SKM-1 treated with dmso at 0.1 percent for 144 hours (cell line): ENCODE results near the gene EXOC6B.
A peak's percentile ranks its signal among the peaks of the same experiment; 100 is the strongest.

Experiments
- DNase-seq: peaks from one replicate; lab custom pipeline; 2025; ENCODE audit not compliant: unreplicated experiment; lab: John Stamatoyannopoulos, UW

EXOC6B gene

DNA sequence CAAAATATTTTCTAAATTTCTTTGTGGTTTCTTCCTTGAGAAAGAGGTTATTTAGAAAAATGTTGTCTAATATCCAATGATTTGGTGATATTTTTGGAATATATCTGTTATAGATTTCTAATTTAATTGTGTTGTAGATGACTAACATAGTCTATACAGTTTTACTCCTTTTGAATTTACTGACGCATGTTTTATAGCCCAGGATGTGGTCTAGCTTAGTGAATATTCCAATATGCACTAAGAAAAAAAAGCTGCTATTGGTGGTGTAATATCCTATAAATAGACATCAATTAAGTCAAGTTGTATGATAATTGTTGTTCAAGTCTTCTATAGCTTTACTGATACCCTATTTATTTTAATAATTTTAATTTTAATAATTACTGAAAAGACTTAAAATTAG lies 437.6 kb downstream of the EXOC6B start:
- no peak for DNase-seq

DNA sequence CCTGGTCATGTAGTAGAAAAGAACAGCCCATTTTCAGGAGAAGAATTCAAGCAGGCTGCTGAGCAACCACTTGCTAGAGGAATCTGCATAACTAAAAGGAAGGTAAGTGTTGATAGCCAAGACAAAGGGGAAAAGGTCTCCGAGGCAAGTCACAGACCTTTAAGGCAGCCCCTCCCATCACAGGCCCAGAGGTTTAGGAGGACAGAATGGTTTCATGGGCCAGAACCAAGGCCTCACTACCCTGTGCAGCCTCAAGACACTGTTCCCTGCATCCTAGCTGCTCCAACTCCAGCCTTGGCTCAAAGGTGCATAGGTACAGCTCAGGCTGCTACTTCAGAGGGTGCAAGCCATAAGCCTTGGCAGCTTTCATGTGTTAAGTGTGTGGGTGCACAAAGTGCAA lies 439.5 kb downstream of the EXOC6B start:
- DNase-seq: no peak

DNA sequence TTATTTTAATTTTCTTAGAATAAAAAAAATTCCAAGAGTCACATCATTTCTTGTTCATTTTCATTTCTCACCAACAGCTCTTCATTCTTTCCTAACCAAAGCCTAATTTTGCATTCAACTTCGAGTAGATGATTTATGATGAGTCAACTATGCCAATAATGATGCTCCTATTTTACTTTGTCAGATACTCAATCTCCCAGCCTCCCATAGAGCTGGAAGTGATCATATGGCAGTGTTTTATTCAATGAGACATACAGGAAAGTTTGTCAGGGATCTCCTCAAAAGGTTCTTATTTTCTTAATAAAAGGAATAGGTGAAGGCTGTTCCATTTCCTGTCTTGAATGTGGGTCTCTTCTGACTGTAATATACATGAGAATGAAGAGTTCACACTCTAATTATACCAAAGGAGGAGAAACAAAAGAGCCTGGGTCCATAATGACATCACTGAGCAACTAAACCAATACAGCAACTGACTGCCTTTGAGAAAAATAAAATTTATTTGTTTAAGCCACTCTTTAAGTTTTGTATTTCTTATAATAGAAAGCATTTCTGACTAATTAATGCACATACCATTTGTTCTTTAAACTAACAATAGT lies 447.0 kb downstream of the EXOC6B start:
- no peak for DNase-seq

DNA sequence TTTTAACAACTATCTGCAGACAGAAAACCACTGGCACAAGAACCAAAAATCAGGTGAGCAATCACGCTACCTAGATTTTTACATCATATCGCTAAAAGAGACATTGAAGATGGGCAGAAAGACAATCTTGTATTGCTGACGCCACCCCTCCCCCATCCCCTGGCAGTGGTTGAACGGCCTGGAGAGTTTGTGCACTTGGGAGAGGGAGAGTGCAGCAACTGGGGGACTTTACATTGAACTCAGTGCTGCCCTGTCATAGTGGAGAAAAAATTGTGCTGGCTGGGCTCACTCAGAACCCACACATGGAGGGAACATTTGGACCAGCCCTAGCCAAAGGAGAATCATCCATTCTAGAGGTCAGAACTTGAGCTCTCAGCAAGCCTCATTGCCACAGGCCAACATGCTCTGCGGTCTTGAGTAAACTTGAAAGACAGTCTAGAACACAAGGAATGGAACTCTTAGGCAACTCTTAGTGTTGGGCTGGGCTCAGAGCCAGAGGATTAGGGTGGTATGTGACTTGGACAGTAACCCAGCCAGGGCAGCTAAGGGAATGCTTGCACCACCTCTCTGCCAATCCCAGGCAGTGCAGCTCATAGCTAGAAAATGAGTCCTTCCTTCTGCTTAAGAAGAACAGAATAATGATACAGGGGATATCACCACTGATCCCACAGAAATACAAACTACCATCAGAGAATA lies 458.2 kb downstream of the EXOC6B start:
- DNase-seq: no peak

DNA sequence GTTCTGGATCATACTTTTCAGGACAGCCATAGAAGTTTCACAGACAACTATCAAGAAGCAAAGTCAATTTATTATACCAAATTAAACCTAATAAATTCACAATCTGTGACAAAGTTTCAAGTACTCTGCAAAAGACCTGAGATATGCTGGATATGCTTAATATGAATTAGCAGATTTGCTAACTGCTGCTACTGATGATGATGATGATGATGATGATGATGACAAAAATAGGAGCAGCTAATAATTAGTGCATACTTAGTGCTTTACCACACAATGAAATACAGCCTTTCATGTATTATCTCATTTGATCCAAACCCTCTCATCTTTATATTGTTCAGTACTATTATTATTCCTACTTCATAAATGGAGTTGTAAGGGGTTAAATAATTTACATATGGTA lies 462.4 kb downstream of the EXOC6B start:
- no peak for DNase-seq

DNA sequence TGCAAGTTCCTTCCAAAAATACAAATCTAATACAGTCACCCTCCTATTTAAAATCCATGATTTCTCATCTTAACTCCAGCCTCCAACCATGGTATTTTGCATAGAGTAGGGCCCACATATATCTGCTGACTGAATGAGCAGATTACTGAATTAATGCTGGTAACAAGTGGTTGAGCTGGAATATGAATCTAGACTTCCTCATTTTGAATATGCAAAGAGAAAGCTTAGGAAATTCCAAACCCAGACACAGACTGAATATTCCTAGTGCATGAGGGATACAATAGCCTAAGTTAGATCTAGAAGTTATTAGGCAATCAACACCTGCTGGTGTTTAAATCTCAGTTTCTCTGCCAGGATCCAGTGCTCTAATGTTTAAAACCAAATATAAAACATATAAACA lies 463.1 kb downstream of the EXOC6B start:
- DNase-seq: no peak

DNA sequence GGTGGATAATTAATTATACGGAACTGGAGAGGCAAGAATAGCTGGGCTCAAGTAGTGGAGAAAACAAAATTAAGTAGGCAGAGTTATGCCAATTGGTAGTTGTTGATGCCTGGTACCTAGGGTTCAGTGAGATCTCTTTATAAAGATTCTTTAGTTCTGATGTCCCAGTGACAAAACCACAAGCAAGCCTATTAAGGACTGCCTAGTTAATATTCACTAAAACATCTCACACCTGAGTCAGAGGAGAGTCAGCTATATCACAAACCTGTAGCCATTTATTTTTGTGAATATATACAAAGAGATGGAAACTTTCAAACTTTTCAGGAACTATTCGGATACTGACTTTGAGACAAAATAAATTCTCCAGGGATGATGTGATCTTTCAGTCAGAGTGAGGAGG lies 464.3 kb downstream of the EXOC6B start:
- no peak for DNase-seq

DNA sequence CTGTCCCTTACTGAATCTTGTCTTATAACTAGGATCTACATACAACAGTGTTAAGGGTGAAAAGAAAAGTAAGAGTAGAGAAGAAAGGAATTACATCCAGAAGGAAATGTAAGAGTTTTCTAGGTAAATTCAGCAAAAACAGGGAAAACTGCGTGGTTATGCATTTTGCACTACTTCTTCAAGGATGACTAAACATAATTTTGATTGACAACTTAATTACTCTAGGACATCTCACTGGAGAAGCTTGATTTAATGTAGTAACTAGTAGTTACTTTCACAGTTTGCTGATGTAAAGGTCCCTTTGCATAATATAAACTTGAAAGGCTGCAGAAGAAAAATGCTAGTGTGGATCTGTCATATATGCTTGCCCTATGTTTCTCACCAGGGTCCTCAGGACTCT lies 464.8 kb downstream of the EXOC6B start:
- DNase-seq: no peak

DNA sequence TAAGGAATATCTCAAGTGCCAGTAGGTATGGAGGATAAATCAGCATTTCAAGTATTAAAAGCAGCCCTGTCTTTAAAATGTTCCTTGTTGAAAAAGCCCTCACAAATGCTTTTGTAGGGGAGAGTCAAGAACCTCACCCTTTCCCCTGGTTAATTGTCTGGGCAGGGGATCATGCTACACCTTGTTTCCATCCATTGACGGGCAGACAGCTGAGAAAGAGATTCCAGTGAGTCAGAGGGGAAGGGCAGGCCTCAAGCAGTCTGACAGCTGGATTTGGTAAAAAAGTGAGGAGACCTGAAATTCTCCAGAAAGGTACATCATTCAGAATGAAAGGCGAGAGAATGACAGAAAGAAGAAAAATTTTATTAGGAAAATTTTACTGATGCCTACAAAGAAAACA lies 475.0 kb downstream of the EXOC6B start:
- DNase-seq: no peak

DNA sequence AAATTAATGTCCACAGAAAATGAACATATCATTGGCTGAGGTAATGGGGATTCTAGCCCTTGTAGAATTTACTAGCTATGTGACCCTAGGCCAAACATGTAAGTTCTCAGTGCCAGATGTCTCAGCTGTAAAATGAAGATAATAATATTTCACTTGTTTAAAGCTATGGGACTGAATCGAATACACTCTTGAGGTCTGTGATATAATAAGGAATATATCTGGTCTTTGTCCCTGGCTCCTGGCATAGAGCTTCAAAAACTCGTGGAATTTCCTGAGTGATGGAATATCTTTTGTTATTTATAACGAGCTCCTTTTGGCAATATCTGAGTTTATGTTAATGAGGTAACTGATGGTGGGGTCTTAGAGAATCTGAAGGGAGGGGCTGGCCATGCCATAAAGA lies 476.8 kb downstream of the EXOC6B start:
- DNase-seq: no peak

DNA sequence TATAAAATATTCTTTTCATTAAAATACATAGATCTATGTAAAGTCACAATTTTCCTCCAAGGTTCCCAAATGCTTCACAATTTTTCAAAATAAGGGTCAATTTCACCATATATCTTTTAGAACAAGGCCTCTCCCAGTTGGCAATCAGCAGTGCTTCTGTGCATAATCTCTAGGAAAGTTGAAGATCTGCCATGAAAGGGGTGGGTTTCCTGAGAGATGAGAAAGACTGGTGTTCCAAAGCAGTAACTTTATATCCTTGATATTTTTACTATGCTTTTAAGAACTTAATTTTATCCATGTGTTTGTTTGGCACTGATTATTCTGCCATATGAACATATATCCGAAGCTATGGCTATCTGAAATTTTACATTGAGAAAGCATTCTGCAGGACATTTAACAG lies 478.8 kb downstream of the EXOC6B start:
- no peak for DNase-seq

DNA sequence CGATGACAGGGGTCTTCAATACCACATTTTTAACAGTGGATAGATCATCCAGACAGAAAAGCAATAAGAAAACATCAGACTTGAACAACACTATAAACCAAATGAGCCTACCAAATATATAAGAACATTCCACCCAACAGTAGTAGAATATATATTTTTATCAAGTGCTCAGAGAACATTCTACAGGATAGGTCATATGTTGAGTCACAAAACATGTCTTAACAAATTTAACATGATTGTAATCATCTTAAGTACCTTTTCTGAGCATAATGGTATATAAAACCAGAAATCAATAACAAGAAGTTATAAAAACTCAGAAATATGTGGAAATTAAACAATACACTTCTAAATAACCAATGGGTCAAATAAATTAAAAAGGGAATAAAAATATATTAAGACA lies 484.2 kb downstream of the EXOC6B start:
- no peak for DNase-seq

DNA sequence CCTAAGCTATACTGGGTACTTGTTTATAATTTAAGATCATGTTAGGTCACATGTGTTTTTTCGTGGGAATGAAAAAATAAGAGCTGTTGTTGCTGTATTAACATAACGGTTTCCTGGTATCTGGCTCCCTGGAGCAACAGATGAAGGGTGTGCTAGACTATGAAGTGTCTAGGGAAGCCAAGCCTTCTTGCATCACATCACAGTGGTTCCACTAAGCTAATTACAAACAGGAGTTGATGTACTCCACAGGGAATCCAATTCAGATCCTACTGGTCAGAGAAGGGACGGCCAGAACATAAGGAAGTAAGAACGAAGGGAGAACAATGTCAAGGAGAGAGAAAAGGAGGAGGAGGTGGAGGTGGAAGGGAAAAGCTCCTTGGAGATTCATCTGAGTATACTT lies 485.2 kb downstream of the EXOC6B start:
- DNase-seq: no peak

DNA sequence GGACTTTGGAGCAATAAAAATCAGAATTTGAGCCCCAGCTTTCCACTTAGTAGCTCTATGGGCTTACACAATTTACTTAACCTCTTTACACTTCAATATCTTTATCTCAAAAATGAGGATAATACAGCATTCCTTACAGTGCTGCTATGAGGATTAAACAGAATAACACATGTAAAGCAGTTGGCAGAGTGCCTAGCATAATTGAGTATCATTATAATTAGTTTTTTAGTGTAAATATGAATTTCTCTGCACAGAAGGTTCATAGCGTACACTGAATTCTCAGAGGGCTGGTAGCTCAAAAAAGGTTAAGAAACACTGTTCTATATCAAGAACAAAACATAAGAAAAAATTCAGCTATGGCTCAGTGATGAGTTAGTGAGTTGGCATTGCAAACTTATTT lies 487.8 kb downstream of the EXOC6B start:
- no peak for DNase-seq

DNA sequence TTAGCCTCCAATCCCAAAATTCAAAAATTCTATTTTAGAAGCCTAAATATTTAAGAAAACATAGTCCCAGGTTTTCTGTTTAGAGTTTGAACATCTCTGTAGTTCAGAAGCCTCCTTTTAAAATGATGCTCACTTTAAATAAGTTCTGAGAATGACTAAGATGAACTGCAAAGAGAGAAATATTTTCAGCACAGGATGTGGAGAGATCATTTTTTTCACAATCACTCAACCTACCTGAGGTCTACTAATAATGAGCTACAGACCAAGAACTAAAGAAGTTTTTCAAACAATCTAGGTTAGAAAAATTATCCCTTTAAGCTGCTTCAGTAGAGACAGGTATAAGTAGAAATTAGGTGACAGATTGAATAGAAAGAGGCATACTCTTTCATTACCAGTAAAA lies 493.1 kb downstream of the EXOC6B start:
- DNase-seq: no peak

DNA sequence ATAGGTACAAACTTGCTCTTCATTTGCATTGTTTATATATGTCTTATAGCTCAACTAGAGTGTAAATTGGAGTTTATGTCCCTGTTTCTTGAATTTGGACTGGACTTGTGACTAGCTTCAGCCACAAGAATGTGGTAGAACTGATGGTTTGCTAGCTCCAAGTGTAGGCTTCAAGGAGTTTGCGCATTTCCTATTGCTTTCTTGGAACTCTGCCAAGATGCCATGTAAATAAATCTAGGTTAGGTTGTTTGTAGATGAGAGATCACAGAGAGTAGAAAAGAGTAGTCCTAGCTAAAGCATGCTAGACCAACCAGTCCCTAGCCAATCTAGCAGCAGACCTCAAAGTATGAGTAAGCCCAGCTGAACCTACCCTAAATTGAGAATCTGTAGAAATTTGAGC lies 495.2 kb downstream of the EXOC6B start:
- no peak for DNase-seq

DNA sequence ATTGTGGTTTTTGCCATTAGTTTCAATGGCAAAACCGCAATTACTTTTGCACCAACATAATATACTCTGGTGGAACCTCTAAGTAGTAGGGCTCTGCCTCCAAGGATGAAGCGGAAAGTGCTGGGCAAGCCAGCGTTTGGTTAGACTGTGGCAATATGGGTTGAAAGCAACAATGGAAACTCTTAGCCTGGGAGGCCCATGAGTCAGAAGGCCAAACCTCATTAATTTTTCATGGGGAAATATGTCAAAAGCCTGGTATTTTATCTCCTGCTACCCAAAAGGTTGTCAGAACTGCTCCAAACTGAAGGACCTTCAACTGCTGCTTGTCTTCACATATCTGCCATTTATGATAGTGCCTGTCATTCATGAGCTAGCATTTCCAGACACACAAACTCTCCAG lies 499.1 kb downstream of the EXOC6B start:
- DNase-seq: no peak

DNA sequence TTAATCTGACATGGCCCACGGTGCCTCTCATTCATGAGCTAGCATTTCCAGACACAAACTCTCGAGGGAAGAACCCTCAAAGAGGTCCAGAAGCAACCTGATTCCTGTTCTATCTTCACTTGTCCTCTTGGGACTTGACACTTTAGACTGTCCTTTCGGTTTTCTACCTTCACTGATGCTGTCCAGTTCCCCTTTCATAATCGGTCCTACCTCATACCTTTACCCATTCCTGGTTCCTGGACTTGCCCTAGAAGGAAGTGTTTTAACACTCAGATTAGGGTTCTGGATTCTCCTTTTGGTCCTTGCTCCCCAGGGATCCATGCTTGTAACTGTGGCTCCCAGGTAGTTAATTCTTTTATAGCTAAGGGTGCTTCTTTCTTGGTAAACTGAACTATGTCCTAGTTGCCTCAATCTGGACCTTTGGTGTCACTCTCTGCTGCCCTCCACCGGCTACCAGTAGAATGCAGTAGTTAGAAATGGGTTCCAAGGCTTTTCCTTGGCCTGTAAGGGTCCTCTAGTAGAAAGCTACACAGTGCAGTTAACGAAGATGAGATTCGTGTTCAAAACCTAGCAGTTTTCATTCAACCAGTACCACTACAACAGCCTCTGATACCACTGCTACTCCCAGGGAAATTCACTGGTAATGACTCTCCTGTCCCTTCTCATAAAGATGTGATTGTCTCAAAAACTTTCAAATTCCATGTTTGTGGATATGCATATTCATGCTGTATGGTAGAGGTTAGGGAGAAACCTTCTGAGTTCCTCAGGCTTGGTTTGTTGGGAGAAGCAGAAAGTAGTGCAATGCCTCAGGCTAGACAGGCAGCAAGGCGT lies 500.0 kb downstream of the EXOC6B start:
- peak; percentile 7 for DNase-seq

DNA sequence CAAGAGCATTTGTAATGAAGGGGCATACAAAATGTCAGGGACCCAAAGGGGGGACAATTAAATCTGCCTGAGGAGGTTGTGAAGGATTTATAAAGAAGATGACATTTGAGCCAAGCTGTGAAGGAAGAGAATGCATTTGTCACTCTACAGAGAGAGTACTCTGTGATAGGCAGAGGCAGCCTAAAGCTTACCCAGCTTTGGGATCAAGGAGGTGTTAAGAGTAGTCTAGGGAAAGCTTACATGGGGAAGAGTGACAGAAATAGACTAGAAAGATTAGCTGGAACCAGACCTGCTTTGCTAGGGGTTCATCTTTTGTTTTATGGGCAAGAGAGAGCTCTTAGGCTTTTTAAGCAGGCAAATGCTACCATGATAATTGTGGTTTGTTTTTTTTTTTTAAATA lies 509.1 kb downstream of the EXOC6B start:
- no peak for DNase-seq

DNA sequence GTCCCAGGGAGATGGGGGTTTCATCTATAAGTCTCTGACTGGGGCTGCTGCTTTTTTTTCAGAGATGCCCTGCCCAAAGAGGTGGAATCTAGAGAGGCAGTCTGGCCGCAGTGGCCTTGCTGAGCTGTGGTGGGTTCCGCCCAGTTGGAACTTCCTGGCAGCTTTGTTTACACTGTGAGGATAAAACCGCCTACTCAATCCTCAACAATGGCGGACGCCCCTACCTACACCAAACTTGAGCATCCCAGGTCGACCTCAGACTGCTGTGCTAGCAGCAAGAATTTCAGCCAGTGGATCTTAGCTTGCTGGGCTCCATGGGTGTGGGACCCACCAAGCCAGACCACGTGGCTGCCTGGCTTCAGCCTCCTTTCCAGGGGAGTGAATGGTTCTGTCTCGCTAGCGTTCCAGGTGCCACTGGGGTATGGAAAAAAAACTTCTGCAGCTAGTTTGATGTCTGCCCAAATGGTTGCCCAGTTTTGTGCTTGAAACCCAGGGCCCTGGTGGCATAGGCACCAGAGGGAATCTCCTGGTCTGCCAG lies 525.6 kb downstream of the EXOC6B start:
- no peak for DNase-seq

DNA sequence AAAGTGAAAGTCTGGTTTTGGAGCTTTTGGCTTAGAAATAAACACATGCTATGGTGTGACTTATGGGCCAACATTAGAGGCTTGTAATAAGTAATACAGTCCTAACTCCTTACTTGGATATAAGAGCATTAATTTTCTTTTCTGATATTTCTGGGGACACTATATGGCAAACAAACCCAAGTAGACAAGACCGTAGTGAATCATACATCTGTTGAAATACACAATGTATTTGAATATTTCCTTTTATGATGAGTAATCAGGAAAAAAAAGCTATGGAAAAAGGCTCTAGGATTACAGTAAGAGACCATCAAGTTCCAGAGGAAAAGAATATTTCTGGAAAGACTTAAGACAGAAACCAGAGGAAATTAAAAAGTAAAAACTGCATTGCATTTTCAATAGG lies 532.2 kb downstream of the EXOC6B start:
- DNase-seq: no peak

DNA sequence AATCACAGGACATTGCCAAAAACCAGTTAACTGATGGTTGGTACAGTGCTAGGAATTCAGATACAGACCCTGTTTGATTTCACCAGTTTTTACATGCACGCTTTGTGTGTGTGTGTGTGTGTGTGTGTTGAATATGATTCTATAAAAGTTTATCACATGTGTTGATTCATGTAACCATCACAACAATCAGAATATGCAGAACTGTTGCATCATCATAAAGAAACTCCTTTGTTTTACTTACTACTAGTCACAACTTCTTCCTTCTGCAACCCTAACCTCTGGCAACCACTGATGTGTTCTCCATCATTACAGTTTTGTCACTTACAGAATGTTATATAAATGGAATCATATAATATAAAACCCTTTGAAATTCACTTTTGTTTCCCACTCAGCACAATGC lies 533.4 kb downstream of the EXOC6B start:
- DNase-seq: no peak
